Measurements from ENCODE around the gene BBIP1. TPM values are rescaled to one million over a fixed set of nuclear protein-coding genes. Genes with fewer than 3 reads are reported as not detected.

BBIP1 gene
- total and polyA plus RNA-seq, 2 experiments from 2014 or later = 14.8 to 56.5 TPM

- no peak for TF ChIP-seq REST (IDR thresholded peaks at IDR 0.05; ENCODE audit: unreplicated experiment)
Observed at GRCh38 chr10:110881905-110882304, 37.1 kb downstream of the BBIP1 start (continued).

GRCh38 chr10:110881247-110881646 lies 37.7 kb downstream of the BBIP1 start:
- H3K4me3 ChIP-seq = no peak overlapping the region
- TF ChIP-seq POLR2AphosphoS5 (IDR thresholded peaks at IDR 0.05; ENCODE audit: low read depth) (no peak), ZNF114 (CRISPR knock-in tag; IDR thresholded peaks at IDR 0.05) (no peak), ZNF331 (CRISPR knock-in tag; IDR thresholded peaks at IDR 0.05; ENCODE audit: low read depth) (no peak), CTCF (conservative IDR thresholded peaks at IDR 0.05; ENCODE audit: low read depth in 2 of 2) (no peak), JUNB (IDR thresholded peaks at IDR 0.05; ENCODE audit: unreplicated experiment) (no peak), REST (IDR thresholded peaks at IDR 0.05; ENCODE audit: unreplicated experiment) (no peak), CREB1 (CRISPR knock-in tag; IDR thresholded peaks at IDR 0.05; ENCODE audit: low read depth) (no peak), ETS1 (IDR thresholded peaks at IDR 0.05) (no peak), EZH2phosphoT487 (IDR thresholded peaks at IDR 0.05; ENCODE audit: unreplicated experiment) (no peak)
- Mint-ChIP-seq H3K4me1 (no peaks in the 10 kb centered on the region), H3K27ac (no peak overlapping the region), H3K27me3 (ENCODE audit: insufficient read depth, low read depth, poor library complexity) (no peaks in the 10 kb centered on the region), H3K36me3 (ENCODE audit: low read depth) (peaks cover 5% of the 10 kb centered on the region; the same call in 1 of the 3 replicates), H3K9me3 (no peaks in the 10 kb centered on the region), H3K4me3 (no peak overlapping the region)
- H3K36me3 ChIP-seq (ENCODE audit: insufficient read depth) = no peaks in the 10 kb centered on the region
- H3K27ac ChIP-seq (ENCODE audit: low read depth) = no peak overlapping the region
- H2AFZ ChIP-seq = no peak overlapping the region
- no peaks in the 10 kb centered on the region for H3K27me3 ChIP-seq (ENCODE audit: insufficient read depth)
- no peaks in the 10 kb centered on the region for H3F3A ChIP-seq (replicated peaks; ENCODE audit: low read depth)
- no peak overlapping the region for H3K4me2 ChIP-seq
- no peaks in the 10 kb centered on the region for H3K9me2 ChIP-seq (ENCODE audit: insufficient read depth)
- H3K79me2 ChIP-seq (replicated peaks; ENCODE audit: insufficient read depth) = no peaks in the 10 kb centered on the region
- DNase-seq (ENCODE audit: low spot score) = no peak
- H4K20me1 ChIP-seq (replicated peaks; ENCODE audit: insufficient read depth) = no peaks in the 10 kb centered on the region
- no peak for ATAC-seq
- H3K4me1 ChIP-seq (ENCODE audit: insufficient read depth) = no peaks in the 10 kb centered on the region

Data from GM23338 (cell line).